GM19372 (cell line): ENCODE measurements around the gene GTSF1L.
"Not testable (repeated sequence)": the region's sequence is repeated elsewhere in the genome, so short reads cannot be mapped to it uniquely, and the experiment has no call there.

Source experiments
- ATAC-seq: cut with Tn5 transposase; IDR thresholded peaks from one replicate; pipeline ENCODE4 v1.9.1; 2021; ENCODE audit warnings: mild to moderate bottlenecking, low read depth, moderate library complexity; ENCODE audit not compliant: unreplicated experiment

Gene GTSF1L

GRCh38 chr20:43726811-43727338 lies at the start of gene GTSF1L:
Gene GTSF1L (minus strand): TSS chr20:43727002. CDS start chr20:43726694, 308 bp downstream.
- no peak for ATAC-seq

- no peak for ATAC-seq
These were observed 48.0 kb upstream of the GTSF1L start for GRCh38 chr20:43774754-43775153.

- ATAC-seq = no peak
These were observed 44.8 kb upstream of the GTSF1L start for GRCh38 chr20:43771503-43772190.

- no peak for ATAC-seq
These were observed 43.5 kb upstream of the GTSF1L start for GRCh38 chr20:43770342-43770741.

GRCh38 chr20:43767686-43768474 lies 41.1 kb upstream of the GTSF1L start:
- ATAC-seq = no peak

GRCh38 chr20:43766917-43767316 lies 40.1 kb upstream of the GTSF1L start:
- ATAC-seq = no peak

- ATAC-seq = no peak
These were observed 39.6 kb upstream of the GTSF1L start for GRCh38 chr20:43766385-43766784.

GRCh38 chr20:43765916-43766315 lies 39.1 kb upstream of the GTSF1L start:
- ATAC-seq = no peak

GRCh38 chr20:43762911-43763310 lies 36.1 kb upstream of the GTSF1L start:
- ATAC-seq = no peak

GRCh38 chr20:43761386-43762340 lies 34.9 kb upstream of the GTSF1L start:
- ATAC-seq = no peak

GRCh38 chr20:43757888-43758287 lies 31.1 kb upstream of the GTSF1L start:
- not testable (repeated sequence) for ATAC-seq

- no peak for ATAC-seq
These were observed 29.0 kb upstream of the GTSF1L start for GRCh38 chr20:43755851-43756250.

GRCh38 chr20:43755390-43755789 lies 28.6 kb upstream of the GTSF1L start:
- no peak for ATAC-seq

- ATAC-seq = peak; percentile 49
These were observed 25.9 kb upstream of the GTSF1L start for GRCh38 chr20:43752561-43753301.

- ATAC-seq = no peak
These were observed 25.2 kb upstream of the GTSF1L start for GRCh38 chr20:43752051-43752360.

- peak; percentile 73 for ATAC-seq
These were observed 24.6 kb upstream of the GTSF1L start for GRCh38 chr20:43751167-43752050.

GRCh38 chr20:43750774-43751166 lies 24.0 kb upstream of the GTSF1L start:
- ATAC-seq = no peak

- no peak for ATAC-seq
These were observed 23.0 kb upstream of the GTSF1L start for GRCh38 chr20:43749734-43750294.

- no peak for ATAC-seq
These were observed 21.5 kb upstream of the GTSF1L start for GRCh38 chr20:43748274-43748673.
